ENCODE measurements around the gene DCTD.

The DCTD gene

GRCh38 chr4:182930889-182931288, 13.7 kb upstream of the DCTD start:
- H3K4me3 ChIP-seq (ENCODE audit: low read depth in 1 of 2, low read length in 2 of 2), result no peak overlapping the region
- no peaks in the 10 kb centered on the region for H3K27me3 ChIP-seq (ENCODE audit: control insufficient read depth in 1 of 2, insufficient read depth in 2 of 2, low read length in 2 of 2)
- no peak overlapping the region for H3K9ac ChIP-seq (ENCODE audit: low read length)
- no peak overlapping the region for H3K27ac ChIP-seq (ENCODE audit: low read depth, low read length)
- no peaks in the 10 kb centered on the region for H3K36me3 ChIP-seq (ENCODE audit: insufficient read depth, low read length)
- H3K4me1 ChIP-seq (ENCODE audit: insufficient read depth, low read length), result peaks cover 8% of the 10 kb centered on the region
- H3K9me3 ChIP-seq (ENCODE audit: low read length), result no peaks in the 10 kb centered on the region

GRCh38 chr4:182929296-182929695, 12.1 kb upstream of the DCTD start:
- H3K27ac ChIP-seq (ENCODE audit: low read depth, low read length), result no peak overlapping the region
- H3K9me3 ChIP-seq (ENCODE audit: low read length), result no peaks in the 10 kb centered on the region
- H3K9ac ChIP-seq (ENCODE audit: low read length), result no peak overlapping the region

GRCh38 chr4:182928061-182928460, 10.9 kb upstream of the DCTD start:
- H3K9me3 ChIP-seq (ENCODE audit: low read length), result no peaks in the 10 kb centered on the region
- H3K9ac ChIP-seq (ENCODE audit: low read length), result no peak overlapping the region
- H3K36me3 ChIP-seq (ENCODE audit: insufficient read depth, low read length), result no peaks in the 10 kb centered on the region
- H3K4me3 ChIP-seq (ENCODE audit: low read depth in 1 of 2, low read length in 2 of 2), result no peak overlapping the region
- no peak overlapping the region for H3K27ac ChIP-seq (ENCODE audit: low read depth, low read length)
- no peaks in the 10 kb centered on the region for H3K27me3 ChIP-seq (ENCODE audit: control insufficient read depth in 1 of 2, insufficient read depth in 2 of 2, low read length in 2 of 2)
- H3K4me1 ChIP-seq (ENCODE audit: insufficient read depth, low read length), result peaks cover 14% of the 10 kb centered on the region

More at GRCh38 chr4:182929296-182929695, 12.1 kb upstream of the DCTD start:
- Histone ChIP-seq H3K4me3 (ENCODE audit: low read depth in 1 of 2, low read length in 2 of 2) (no peak overlapping the region), H3K36me3 (ENCODE audit: insufficient read depth, low read length) (no peaks in the 10 kb centered on the region), H3K4me1 (ENCODE audit: insufficient read depth, low read length) (peaks cover 12% of the 10 kb centered on the region), H3K27me3 (ENCODE audit: control insufficient read depth in 1 of 2, insufficient read depth in 2 of 2, low read length in 2 of 2) (no peaks in the 10 kb centered on the region)

GRCh38 chr4:182927505-182927904, 10.3 kb upstream of the DCTD start:
- H3K27me3 ChIP-seq (ENCODE audit: control insufficient read depth in 1 of 2, insufficient read depth in 2 of 2, low read length in 2 of 2), result no peaks in the 10 kb centered on the region
- H3K36me3 ChIP-seq (ENCODE audit: insufficient read depth, low read length), result no peaks in the 10 kb centered on the region
- H3K27ac ChIP-seq (ENCODE audit: low read depth, low read length), result no peak overlapping the region
- peaks cover 14% of the 10 kb centered on the region for H3K4me1 ChIP-seq (ENCODE audit: insufficient read depth, low read length)
- no peaks in the 10 kb centered on the region for H3K9me3 ChIP-seq (ENCODE audit: low read length)
- H3K4me3 ChIP-seq (ENCODE audit: low read depth in 1 of 2, low read length in 2 of 2), result no peak overlapping the region
- H3K9ac ChIP-seq (ENCODE audit: low read length), result no peak overlapping the region

GRCh38 chr4:182925855-182926254, 8.7 kb upstream of the DCTD start:
- Histone ChIP-seq H3K9ac (ENCODE audit: low read length) (no peak overlapping the region), H3K9me3 (ENCODE audit: low read length) (no peaks in the 10 kb centered on the region), H3K4me1 (ENCODE audit: insufficient read depth, low read length) (peaks cover 14% of the 10 kb centered on the region), H3K4me3 (ENCODE audit: low read depth in 1 of 2, low read length in 2 of 2) (no peak overlapping the region), H3K27ac (ENCODE audit: low read depth, low read length) (no peak overlapping the region), H3K27me3 (ENCODE audit: control insufficient read depth in 1 of 2, insufficient read depth in 2 of 2, low read length in 2 of 2) (no peaks in the 10 kb centered on the region), H3K36me3 (ENCODE audit: insufficient read depth, low read length) (no peaks in the 10 kb centered on the region)

GRCh38 chr4:182925298-182925757, 8.1 kb upstream of the DCTD start:
- peaks cover 14% of the 10 kb centered on the region for H3K4me1 ChIP-seq (ENCODE audit: insufficient read depth, low read length)
- H3K9me3 ChIP-seq (ENCODE audit: low read length), result no peaks in the 10 kb centered on the region
- H3K27me3 ChIP-seq (ENCODE audit: control insufficient read depth in 1 of 2, insufficient read depth in 2 of 2, low read length in 2 of 2), result no peaks in the 10 kb centered on the region
- no peaks in the 10 kb centered on the region for H3K36me3 ChIP-seq (ENCODE audit: insufficient read depth, low read length)
- no peak overlapping the region for H3K27ac ChIP-seq (ENCODE audit: low read depth, low read length)
- H3K9ac ChIP-seq (ENCODE audit: low read length), result no peak overlapping the region
- H3K4me3 ChIP-seq (ENCODE audit: low read depth in 1 of 2, low read length in 2 of 2), result no peak overlapping the region

- H3K9me3 ChIP-seq (ENCODE audit: low read length), result no peaks in the 10 kb centered on the region
- H3K4me3 ChIP-seq (ENCODE audit: low read depth in 1 of 2, low read length in 2 of 2), result no peak overlapping the region
- no peak overlapping the region for H3K9ac ChIP-seq (ENCODE audit: low read length)
- H3K27me3 ChIP-seq (ENCODE audit: control insufficient read depth in 1 of 2, insufficient read depth in 2 of 2, low read length in 2 of 2), result no peaks in the 10 kb centered on the region
- peaks cover 10% of the 10 kb centered on the region for H3K4me1 ChIP-seq (ENCODE audit: insufficient read depth, low read length)
- no peaks in the 10 kb centered on the region for H3K36me3 ChIP-seq (ENCODE audit: insufficient read depth, low read length)
- no peak overlapping the region for H3K27ac ChIP-seq (ENCODE audit: low read depth, low read length)
Observed at GRCh38 chr4:182924497-182924896, 7.3 kb upstream of the DCTD start.

- Histone ChIP-seq H3K9me3 (ENCODE audit: low read length) (no peaks in the 10 kb centered on the region), H3K27ac (ENCODE audit: low read depth, low read length) (no peak overlapping the region), H3K36me3 (ENCODE audit: insufficient read depth, low read length) (no peaks in the 10 kb centered on the region), H3K4me3 (ENCODE audit: low read depth in 1 of 2, low read length in 2 of 2) (no peak overlapping the region), H3K4me1 (ENCODE audit: insufficient read depth, low read length) (peaks cover 6% of the 10 kb centered on the region), H3K9ac (ENCODE audit: low read length) (no peak overlapping the region), H3K27me3 (ENCODE audit: control insufficient read depth in 1 of 2, insufficient read depth in 2 of 2, low read length in 2 of 2) (no peaks in the 10 kb centered on the region)
Observed at GRCh38 chr4:182923796-182924340, 6.7 kb upstream of the DCTD start.

GRCh38 chr4:182923366-182923765, 6.2 kb upstream of the DCTD start:
- H3K4me3 ChIP-seq (ENCODE audit: low read depth in 1 of 2, low read length in 2 of 2), result peak overlapping the region in 1 of 2 donors; percentile 25
- no peak overlapping the region for H3K9ac ChIP-seq (ENCODE audit: low read length)
- H3K4me1 ChIP-seq (ENCODE audit: insufficient read depth, low read length), result peaks cover 7% of the 10 kb centered on the region
- no peak overlapping the region for H3K27ac ChIP-seq (ENCODE audit: low read depth, low read length)
- H3K9me3 ChIP-seq (ENCODE audit: low read length), result no peaks in the 10 kb centered on the region
- no peaks in the 10 kb centered on the region for H3K27me3 ChIP-seq (ENCODE audit: control insufficient read depth in 1 of 2, insufficient read depth in 2 of 2, low read length in 2 of 2)
- no peaks in the 10 kb centered on the region for H3K36me3 ChIP-seq (ENCODE audit: insufficient read depth, low read length)

- Histone ChIP-seq H3K9me3 (ENCODE audit: low read length) (no peaks in the 10 kb centered on the region), H3K27ac (ENCODE audit: low read depth, low read length) (no peak overlapping the region), H3K9ac (ENCODE audit: low read length) (no peak overlapping the region), H3K36me3 (ENCODE audit: insufficient read depth, low read length) (no peaks in the 10 kb centered on the region), H3K4me1 (ENCODE audit: insufficient read depth, low read length) (peaks cover 11% of the 10 kb centered on the region), H3K27me3 (ENCODE audit: control insufficient read depth in 1 of 2, insufficient read depth in 2 of 2, low read length in 2 of 2) (no peaks in the 10 kb centered on the region), H3K4me3 (ENCODE audit: low read depth in 1 of 2, low read length in 2 of 2) (peak overlapping the region in 1 of 2 donors; percentile 25)
Observed at GRCh38 chr4:182922501-182923284, 5.5 kb upstream of the DCTD start.

- Histone ChIP-seq H3K4me1 (ENCODE audit: insufficient read depth, low read length) (peaks cover 11% of the 10 kb centered on the region), H3K27me3 (ENCODE audit: control insufficient read depth in 1 of 2, insufficient read depth in 2 of 2, low read length in 2 of 2) (no peaks in the 10 kb centered on the region), H3K9ac (ENCODE audit: low read length) (no peak overlapping the region), H3K9me3 (ENCODE audit: low read length) (no peaks in the 10 kb centered on the region), H3K36me3 (ENCODE audit: insufficient read depth, low read length) (no peaks in the 10 kb centered on the region), H3K4me3 (ENCODE audit: low read depth in 1 of 2, low read length in 2 of 2) (no peak overlapping the region), H3K27ac (ENCODE audit: low read depth, low read length) (no peak overlapping the region)
Observed at GRCh38 chr4:182921608-182922007, 4.4 kb upstream of the DCTD start.

GRCh38 chr4:182920676-182921075, 3.5 kb upstream of the DCTD start:
- H3K27me3 ChIP-seq (ENCODE audit: control insufficient read depth in 1 of 2, insufficient read depth in 2 of 2, low read length in 2 of 2), result no peaks in the 10 kb centered on the region
- H3K36me3 ChIP-seq (ENCODE audit: insufficient read depth, low read length), result no peaks in the 10 kb centered on the region
- H3K9me3 ChIP-seq (ENCODE audit: low read length), result no peaks in the 10 kb centered on the region
- H3K4me3 ChIP-seq (ENCODE audit: low read depth in 1 of 2, low read length in 2 of 2), result no peak overlapping the region
- H3K9ac ChIP-seq (ENCODE audit: low read length), result no peak overlapping the region
- no peak overlapping the region for H3K27ac ChIP-seq (ENCODE audit: low read depth, low read length)
- peaks cover 20% of the 10 kb centered on the region for H3K4me1 ChIP-seq (ENCODE audit: insufficient read depth, low read length)

All from muscle layer of colon (tissue), 2 donors.